A549 (cell line): ENCODE results near the gene GLDC.

ENCODE experiments used
- BHLHE40 ChIP-seq: IDR thresholded peaks from 2 replicates; pipeline ENCODE4 v1.6.1; 2012; ENCODE audit warnings: low read depth, low read length, inconsistent platforms
- CHD4 ChIP-seq: fragments of 200-600 bp; sonication (generic); IDR thresholded peaks from 2 replicates; pipeline ENCODE4 v1.6.1; 2016; ENCODE audit warnings: antibody characterized with exemption, mild to moderate bottlenecking, borderline replicate concordance
- JUNB ChIP-seq: fragments of >200 bp; sonication (Bioruptor Twin); formaldehyde crosslinking; IDR thresholded peaks from 2 replicates; pipeline ENCODE4 v1.6.1; 2016
- MAFK ChIP-seq: fragments of 450-650 bp; IDR thresholded peaks from 2 replicates; pipeline ENCODE4 v1.6.1; 2014; ENCODE audit not compliant: partially characterized antibody
- POLR2A ChIP-seq: IDR thresholded peaks from 2 replicates; pipeline ENCODE4 v1.6.1; 2012; ENCODE audit warnings: mild to moderate bottlenecking, low read length
- SMC3 ChIP-seq: fragments of >200 bp; sonication (Bioruptor Twin); formaldehyde crosslinking; IDR thresholded peaks from 3 replicates; pipeline ENCODE4 v1.6.1; 2018; ENCODE audit warnings: inconsistent platforms
- TF ChIP-seq, protein P1 (sequence below): fragments of >200 bp; sonication (Bioruptor Twin); formaldehyde crosslinking; IDR thresholded peaks from 3 replicates; pipeline ENCODE4 v1.5.1; 2016

DNA sequence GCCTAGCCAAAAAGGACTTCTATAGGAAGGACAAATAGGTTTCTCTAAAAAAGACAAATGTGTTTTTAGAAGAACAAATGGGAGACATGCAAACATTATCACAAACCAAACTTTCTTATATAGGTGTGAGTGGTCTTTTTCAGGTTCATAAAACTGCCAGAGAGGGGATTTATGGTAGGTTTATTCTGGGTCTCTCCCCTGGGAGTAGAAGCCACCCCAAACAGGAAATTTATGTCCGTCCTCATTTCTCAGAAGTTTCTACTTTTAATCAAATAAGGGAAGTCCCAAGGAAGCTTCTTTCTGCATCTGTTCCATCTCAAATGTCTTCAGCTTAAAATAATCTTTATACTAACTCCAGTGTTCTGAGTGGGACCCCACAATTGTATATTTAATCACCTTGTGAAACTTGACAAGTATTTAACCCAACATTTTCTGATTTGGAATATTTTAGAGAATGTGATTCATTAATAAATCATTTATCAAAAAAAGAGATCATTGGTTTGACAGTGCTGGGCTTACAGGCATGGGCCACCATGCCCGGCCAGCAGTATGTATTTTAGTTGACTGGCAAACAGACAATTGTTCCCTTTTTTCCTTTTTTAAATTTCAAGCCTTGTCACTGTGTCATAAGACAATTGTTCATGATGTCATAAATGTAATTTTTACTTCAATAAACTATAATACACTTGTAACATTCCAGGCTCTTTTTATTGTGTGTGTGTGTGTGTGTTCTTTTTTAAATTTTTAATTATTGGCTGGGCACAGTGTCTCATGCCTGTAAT is 44.6 kb upstream of the GLDC start:
- TF ChIP-seq SMC3, result no peak
- TF ChIP-seq CHD4, result no peak
- no peak for TF ChIP-seq MAFK
- TF ChIP-seq JUNB, result no peak
- no peak for TF ChIP-seq POLR2A
- TF ChIP-seq, protein P1, sequence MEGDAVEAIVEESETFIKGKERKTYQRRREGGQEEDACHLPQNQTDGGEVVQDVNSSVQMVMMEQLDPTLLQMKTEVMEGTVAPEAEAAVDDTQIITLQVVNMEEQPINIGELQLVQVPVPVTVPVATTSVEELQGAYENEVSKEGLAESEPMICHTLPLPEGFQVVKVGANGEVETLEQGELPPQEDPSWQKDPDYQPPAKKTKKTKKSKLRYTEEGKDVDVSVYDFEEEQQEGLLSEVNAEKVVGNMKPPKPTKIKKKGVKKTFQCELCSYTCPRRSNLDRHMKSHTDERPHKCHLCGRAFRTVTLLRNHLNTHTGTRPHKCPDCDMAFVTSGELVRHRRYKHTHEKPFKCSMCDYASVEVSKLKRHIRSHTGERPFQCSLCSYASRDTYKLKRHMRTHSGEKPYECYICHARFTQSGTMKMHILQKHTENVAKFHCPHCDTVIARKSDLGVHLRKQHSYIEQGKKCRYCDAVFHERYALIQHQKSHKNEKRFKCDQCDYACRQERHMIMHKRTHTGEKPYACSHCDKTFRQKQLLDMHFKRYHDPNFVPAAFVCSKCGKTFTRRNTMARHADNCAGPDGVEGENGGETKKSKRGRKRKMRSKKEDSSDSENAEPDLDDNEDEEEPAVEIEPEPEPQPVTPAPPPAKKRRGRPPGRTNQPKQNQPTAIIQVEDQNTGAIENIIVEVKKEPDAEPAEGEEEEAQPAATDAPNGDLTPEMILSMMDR, result no peak
- no peak for TF ChIP-seq BHLHE40
